Measurements from ENCODE around the gene MAP3K9. TPM values are rescaled to one million over a fixed set of nuclear protein-coding genes. Genes with fewer than 3 reads are reported as not detected.

MAP3K9 gene
- total and polyA plus RNA-seq, 9 of the 15 experiments (the other 6 are each of a cell fraction or from before 2014, with no cell fraction given) = 0.03 to 0.60 (median 0.36) TPM

DNA sequence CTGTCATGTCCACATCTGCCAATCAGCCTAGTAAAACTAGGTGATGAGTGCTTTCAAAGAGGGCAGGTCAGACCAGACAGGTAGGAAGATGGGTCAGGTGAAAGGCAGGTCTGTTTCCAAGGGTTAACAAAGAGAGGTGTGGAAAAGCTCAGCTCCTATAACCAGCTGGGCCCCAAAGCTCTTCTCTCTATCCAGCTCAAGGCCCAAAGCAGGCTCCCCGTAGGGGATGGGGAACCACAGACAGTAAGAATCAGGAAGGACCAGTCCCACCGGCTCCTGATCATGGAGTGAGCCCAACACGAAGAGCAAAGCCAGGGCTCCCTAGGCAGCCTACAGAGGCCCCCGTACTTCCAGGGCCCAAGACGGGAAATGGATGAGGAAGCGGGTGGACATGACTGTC lies 84.4 kb downstream of the MAP3K9 start:
- 2% methylated on average over 6 of the region's 6 CpGs for WGBS (ENCODE audit: insufficient coverage, low coverage, missing lambda C conversion rate)
- no peaks in the 10 kb centered on the region for H3K79me2 ChIP-seq (ENCODE audit: control insufficient read depth, insufficient read depth, low read length)
- H3K9me1 ChIP-seq (ENCODE audit: control insufficient read depth, insufficient read depth, low read length) = no peaks in the 10 kb centered on the region
- no peak overlapping the region for H3K4me2 ChIP-seq (ENCODE audit: insufficient read depth, low read length)
- H3K9ac ChIP-seq (ENCODE audit: insufficient read depth in 1 of 2, low read depth in 2 of 2, low read length in 2 of 2) = no peak overlapping the region
- H3K4me3 ChIP-seq = no peak overlapping the region
- H3K27ac ChIP-seq (ENCODE audit: extremely low read depth, low read depth, low read length) = no peak overlapping the region
- H3K4me1 ChIP-seq (replicated peaks in 1 of 2; ENCODE audit: control insufficient read depth in 2 of 2, insufficient read depth in 2 of 2, low read length in 2 of 2) = no peaks in the 10 kb centered on the region
- no peaks in the 10 kb centered on the region for H4K20me1 ChIP-seq (replicated peaks; ENCODE audit: control insufficient read depth, insufficient read depth, low read length)
- DNase-seq (ENCODE audit: extremely low read depth in 1 of 4, low spot score in 3 of 4) = no peak
- H3K27me3 ChIP-seq (ENCODE audit: control insufficient read depth in 2 of 2, insufficient read depth in 2 of 2, low read length in 2 of 2) = peaks cover 0 to 19% of the 10 kb centered on the region in 2 experiments; a peak in 2 of 5 replicates
- intact Hi-C loops (cut with micrococcal nuclease) (no loop called here), in situ Hi-C loops (cut with MboI) (no loop called here)
- no peak overlapping the region for H2AFZ ChIP-seq (ENCODE audit: low read depth, low read length)
- ChIA-PET POLR2A (no interaction called here), CTCF (ENCODE audit: low intra/inter-chr PET ratio) (no interaction called here)
- FAIRE-seq = no peak
- BruUV-seq (replicated peaks) = no TSS peak
- no peaks in the 10 kb centered on the region for H3K9me3 ChIP-seq (replicated peaks; ENCODE audit: control insufficient read depth, insufficient read depth, low read depth, low read length)
- H3K36me3 ChIP-seq (ENCODE audit: control insufficient read depth, insufficient read depth, low read length) = no peaks in the 10 kb centered on the region
- no peak for ATAC-seq
- TF ChIP-seq TOE1 (IDR thresholded peaks at IDR 0.05; ENCODE audit: borderline replicate concordance) (no peak), TOE1 (CRISPR knock-in tag; IDR thresholded peaks at IDR 0.05; ENCODE audit: borderline replicate concordance, low read depth) (no peak), CBX3 (IDR thresholded peaks at IDR 0.05; ENCODE audit: borderline replicate concordance in 1 of 2, low read length in 2 of 2) (no peak), PHF20 (IDR thresholded peaks at IDR 0.05; ENCODE audit: partially characterized antibody) (no peak), MAZ (CRISPR knock-in tag; conservative IDR thresholded peaks at IDR 0.05 in 1 of 2, IDR thresholded peaks at IDR 0.05 in 1 of 2) (no peak), EP300 (IDR thresholded peaks at IDR 0.05; ENCODE audit: low read length) (no peak), TAF7 (tag; IDR thresholded peaks at IDR 0.05) (no peak), ZC3H4 (CRISPR knock-in tag; IDR thresholded peaks at IDR 0.05; ENCODE audit: borderline replicate concordance) (no peak), SAFB2 (IDR thresholded peaks at IDR 0.05; ENCODE audit: borderline replicate concordance, low read depth, low read length, severe bottlenecking) (no peak), ADNP (tag; IDR thresholded peaks at IDR 0.05) (no peak), SOX6 (IDR thresholded peaks at IDR 0.05) (no peak)
- TF ChIP-seq, protein P1, sequence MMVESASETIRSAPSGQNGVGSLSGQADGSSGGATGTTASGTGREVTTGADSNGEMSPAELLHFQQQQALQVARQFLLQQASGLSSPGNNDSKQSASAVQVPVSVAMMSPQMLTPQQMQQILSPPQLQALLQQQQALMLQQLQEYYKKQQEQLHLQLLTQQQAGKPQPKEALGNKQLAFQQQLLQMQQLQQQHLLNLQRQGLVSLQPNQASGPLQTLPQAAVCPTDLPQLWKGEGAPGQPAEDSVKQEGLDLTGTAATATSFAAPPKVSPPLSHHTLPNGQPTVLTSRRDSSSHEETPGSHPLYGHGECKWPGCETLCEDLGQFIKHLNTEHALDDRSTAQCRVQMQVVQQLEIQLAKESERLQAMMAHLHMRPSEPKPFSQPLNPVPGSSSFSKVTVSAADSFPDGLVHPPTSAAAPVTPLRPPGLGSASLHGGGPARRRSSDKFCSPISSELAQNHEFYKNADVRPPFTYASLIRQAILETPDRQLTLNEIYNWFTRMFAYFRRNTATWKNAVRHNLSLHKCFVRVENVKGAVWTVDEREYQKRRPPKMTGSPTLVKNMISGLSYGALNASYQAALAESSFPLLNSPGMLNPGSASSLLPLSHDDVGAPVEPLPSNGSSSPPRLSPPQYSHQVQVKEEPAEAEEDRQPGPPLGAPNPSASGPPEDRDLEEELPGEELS (CRISPR knock-in tag; IDR thresholded peaks at IDR 0.05; ENCODE audit: borderline replicate concordance) = no peak
- TF ChIP-seq, protein P2, sequence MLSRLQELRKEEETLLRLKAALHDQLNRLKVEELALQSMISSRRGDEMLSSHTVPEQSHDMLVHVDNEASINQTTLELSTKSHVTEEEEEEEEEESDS (CRISPR knock-in tag; IDR thresholded peaks at IDR 0.05) = no peak
- TF ChIP-seq, protein P3, sequence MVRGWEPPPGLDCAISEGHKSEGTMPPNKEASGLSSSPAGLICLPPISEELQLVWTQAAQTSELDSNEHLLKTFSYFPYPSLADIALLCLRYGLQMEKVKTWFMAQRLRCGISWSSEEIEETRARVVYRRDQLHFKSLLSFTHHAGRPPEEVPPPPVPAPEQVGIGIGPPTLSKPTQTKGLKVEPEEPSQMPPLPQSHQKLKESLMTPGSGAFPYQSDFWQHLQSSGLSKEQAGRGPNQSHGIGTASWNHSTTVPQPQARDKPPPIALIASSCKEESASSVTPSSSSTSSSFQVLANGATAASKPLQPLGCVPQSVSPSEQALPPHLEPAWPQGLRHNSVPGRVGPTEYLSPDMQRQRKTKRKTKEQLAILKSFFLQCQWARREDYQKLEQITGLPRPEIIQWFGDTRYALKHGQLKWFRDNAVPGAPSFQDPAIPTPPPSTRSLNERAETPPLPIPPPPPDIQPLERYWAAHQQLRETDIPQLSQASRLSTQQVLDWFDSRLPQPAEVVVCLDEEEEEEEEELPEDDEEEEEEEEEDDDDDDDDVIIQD (CRISPR knock-in tag; IDR thresholded peaks at IDR 0.05) = no peak
- TF ChIP-seq, protein P4, sequence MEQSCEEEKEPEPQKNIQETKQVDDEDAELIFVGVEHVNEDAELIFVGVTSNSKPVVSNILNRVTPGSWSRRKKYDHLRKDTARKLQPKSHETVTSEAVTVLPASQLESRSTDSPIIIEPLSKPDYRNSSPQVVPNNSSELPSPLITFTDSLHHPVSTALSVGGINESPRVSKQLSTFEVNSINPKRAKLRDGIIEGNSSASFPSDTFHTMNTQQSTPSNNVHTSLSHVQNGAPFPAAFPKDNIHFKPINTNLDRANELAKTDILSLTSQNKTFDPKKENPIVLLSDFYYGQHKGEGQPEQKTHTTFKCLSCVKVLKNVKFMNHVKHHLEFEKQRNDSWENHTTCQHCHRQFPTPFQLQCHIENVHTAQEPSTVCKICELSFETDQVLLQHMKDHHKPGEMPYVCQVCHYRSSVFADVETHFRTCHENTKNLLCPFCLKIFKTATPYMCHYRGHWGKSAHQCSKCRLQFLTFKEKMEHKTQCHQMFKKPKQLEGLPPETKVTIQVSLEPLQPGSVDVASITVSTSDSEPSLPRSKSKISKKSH (CRISPR knock-in tag; IDR thresholded peaks at IDR 0.05) = no peak
